Medulla oblongata (tissue), 1 donor: ENCODE results near the gene GUCY1A1.
A peak's percentile ranks its signal among the peaks of the same experiment; 100 is the strongest.

ENCODE experiments used
- DNase-seq: peaks from one replicate; pipeline ENCODE4 v3.0.0-alpha.2; 2015; ENCODE audit errors: extremely low spot score

GUCY1A1 gene

DNA sequence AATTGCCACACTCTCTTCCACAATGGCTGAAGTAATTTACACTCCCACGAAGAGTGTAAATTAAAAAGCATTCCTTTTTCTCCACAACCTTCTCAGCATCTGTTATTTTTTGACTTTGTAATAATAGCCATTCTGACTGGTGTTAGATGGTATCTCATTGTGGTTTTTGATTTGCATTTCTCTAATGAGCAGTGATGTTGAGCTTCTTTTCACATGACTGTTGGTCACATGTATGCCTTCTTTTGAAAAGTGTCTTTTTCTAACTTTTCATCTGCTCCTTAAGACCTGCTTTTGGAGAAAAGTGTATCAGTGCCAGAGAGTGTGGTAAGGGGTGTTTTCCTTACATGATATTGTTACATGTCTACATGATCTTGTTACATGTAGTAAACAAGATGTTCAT is 25.7 kb downstream of the GUCY1A1 start:
- DNase-seq = no peak

DNA sequence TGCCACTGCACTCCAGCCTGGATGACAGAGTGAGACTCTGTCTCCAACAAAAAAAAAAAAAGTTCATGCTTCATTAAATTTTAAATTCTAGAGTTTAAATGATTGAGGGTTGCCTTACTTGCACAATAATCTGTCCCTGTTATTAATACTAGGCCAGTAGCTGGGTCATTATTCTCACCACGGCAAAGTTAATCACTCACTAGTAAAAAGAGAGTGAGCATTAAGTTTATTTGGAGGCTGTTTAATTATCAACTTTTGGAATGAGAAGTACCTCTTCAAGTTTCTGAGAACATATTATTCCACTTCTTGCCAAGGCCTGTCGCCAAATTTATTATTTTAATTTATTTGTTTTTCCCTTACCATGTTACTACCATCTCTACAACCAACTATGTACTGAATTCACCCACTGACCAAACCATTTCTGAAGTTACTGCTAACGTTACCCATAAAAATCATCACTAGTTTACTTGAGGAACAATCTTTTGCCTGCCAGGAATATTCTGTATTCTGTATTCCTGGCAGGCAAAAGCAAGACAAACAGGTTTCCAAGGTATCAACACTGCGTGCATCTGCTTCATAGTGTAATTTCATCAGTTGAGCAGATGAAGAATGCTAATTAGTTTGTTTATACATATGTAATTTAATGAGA is 26.5 kb downstream of the GUCY1A1 start:
- no peak for DNase-seq

- no peak for DNase-seq
Observed at GRCh38 chr4:155694100-155694785, 27.6 kb downstream of the GUCY1A1 start.

DNA sequence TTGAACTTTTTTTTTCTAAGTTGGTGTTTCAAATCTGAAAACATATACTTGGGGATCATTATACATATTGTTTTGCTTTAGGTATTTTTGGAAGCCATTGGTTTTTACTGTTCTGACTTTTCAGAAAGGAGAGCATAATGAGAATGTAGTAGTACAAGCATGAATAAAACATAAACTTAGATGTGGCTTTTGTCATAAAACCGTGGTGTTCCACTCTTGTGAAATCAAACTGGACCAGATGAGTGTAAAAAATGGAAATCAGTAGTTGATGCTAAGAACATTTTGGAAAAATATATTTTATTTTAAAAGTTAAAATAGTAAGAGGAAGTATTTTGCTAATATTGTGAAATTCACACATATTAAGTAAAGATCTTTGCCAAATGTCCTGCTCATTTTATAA is 29.6 kb downstream of the GUCY1A1 start:
- no peak for DNase-seq

DNA sequence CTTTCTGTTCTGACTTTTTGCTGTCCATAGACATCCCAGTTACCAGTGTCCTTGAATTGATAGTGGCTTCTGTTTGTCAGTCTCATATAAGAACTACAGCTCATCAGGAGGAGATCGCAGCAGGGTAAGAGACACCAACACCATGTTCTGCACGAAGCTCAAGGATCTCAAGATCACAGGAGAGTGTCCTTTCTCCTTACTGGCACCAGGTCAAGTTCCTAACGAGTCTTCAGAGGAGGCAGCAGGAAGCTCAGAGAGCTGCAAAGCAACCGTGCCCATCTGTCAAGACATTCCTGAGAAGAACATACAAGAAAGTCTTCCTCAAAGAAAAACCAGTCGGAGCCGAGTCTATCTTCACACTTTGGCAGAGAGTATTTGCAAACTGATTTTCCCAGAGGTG is 30.1 kb downstream of the GUCY1A1 start:
- no peak for DNase-seq

- no peak for DNase-seq
Observed at GRCh38 chr4:155701827-155702226, 35.2 kb downstream of the GUCY1A1 start.

DNA sequence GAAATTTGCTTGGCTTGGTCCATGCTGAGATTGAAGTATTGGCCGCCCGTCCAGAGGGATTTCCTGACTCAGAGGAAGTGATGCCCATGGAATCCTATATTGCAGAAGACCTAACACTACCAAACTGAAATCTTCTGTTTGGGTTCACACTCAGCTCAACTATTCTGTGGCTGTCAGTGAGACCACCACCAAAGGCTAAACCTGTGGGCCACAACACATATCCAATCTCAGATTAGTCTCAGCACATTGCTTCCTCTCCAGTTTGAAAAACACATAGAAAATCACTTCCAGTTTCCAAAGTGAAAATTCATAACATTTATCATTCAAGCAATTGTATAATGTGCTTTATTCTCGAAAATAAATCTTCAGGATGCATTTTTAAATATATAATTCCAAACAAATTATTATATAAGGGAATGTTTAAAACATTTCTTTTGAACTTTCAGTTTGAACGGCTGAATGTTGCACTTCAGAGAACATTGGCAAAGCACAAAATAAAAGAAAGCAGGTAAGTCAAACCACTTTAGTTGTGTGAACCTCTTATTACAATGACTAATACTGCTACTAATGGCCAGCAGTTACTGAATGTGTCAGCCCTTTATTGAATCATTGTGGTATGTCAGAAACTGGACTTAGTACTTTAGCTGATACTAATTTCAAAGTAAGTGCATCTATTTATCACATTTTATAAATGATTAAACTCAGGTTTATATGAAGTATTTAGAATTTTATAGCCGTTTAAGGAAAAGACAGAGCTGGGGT is 37.0 kb downstream of the GUCY1A1 start:
- DNase-seq = no peak

- no peak for DNase-seq
Observed at GRCh38 chr4:155704841-155705404, 38.3 kb downstream of the GUCY1A1 start.

GRCh38 chr4:155705664-155706063 is 39.0 kb downstream of the GUCY1A1 start:
- peak; percentile 7 for DNase-seq

DNA sequence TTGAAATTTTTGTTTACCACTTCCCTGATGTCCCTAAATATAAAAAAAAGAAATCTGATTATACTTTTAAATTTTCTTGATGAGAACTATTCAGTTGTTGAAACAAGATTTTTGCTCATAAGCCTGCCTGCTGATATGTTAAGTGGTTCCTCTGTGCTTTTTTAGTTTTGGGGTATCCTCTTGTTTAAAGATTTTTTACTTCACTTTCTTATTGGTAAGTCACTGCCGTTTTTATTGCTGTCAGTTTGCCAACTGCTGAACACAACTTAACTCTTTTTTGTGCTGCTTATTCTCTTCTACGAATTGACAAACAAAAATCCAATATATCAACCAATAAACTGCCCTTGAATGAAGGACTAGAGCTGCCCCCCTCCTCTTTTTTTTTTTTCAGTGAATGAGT is 39.5 kb downstream of the GUCY1A1 start:
- DNase-seq = no peak

DNA sequence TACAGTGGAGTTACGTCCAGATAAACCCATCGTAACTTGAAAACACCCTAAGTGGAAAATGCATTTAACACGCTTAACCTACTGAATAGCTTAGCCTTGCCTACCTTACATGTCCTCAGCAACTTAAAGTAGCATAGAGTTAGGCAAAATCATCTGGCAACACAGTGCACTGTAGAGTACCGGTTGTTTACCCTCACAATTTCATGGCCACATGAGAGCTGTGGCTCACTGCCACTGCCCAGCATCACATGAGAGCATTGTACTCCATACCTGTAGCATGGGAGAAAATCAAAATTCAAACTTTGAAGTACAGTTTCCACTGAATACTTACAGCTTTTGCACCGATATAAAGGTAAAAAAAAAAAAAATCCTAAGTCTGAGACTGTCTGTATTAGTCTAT is 40.6 kb downstream of the GUCY1A1 start:
- DNase-seq = no peak

GRCh38 chr4:155708782-155709181 is 42.1 kb downstream of the GUCY1A1 start:
- DNase-seq = no peak

- DNase-seq = no peak
Observed at GRCh38 chr4:155709918-155710317, 43.3 kb downstream of the GUCY1A1 start.

- no peak for DNase-seq
Observed at GRCh38 chr4:155711556-155711955, 44.9 kb downstream of the GUCY1A1 start.

DNA sequence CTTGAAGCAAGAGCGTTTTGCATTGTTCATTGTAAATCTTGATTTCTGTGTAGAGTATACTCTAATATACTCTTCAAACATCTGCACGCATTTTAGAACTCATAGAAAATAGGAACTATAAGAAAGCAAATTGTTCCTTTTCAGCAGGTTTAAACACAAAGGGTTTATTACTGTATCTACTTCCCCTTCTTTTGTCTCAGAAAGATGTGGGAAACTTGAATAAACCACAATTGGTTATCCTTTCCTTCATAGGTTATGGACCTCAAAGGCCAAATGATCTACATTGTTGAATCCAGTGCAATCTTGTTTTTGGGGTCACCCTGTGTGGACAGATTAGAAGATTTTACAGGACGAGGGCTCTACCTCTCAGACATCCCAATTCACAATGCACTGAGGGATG is 46.2 kb downstream of the GUCY1A1 start:
- DNase-seq = no peak

- no peak for DNase-seq
Observed at GRCh38 chr4:155713911-155714310, 47.3 kb downstream of the GUCY1A1 start.

DNA sequence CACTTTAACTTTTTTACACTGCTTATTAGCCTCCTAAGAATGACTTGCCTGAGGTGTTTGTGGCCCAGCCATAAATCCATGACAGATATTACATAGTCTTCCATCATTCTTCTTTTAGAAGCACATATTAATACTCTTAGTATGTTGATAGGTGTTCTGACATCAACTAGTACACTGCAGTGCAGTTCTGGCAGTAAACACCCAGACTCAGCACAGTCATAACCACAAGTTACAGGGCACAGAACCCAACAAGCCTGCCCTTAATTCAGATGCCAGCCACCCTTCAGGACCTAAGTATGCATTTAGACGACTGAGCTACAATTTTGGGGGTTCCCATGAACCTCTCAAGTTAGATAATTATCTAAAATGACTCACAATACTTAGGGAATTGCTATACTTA is 55.7 kb downstream of the GUCY1A1 start:
- DNase-seq = no peak

- DNase-seq = no peak
Observed at GRCh38 chr4:155722816-155723499, 56.3 kb downstream of the GUCY1A1 start.

GRCh38 chr4:155724731-155725130 is 58.1 kb downstream of the GUCY1A1 start:
- DNase-seq = no peak

GRCh38 chr4:155734065-155734464 is 67.4 kb downstream of the GUCY1A1 start:
- DNase-seq = no peak

GRCh38 chr4:155734951-155735350 is 68.3 kb downstream of the GUCY1A1 start:
- no peak for DNase-seq

GRCh38 chr4:155735496-155735895 is 68.8 kb downstream of the GUCY1A1 start:
- no peak for DNase-seq
